ENCODE data around the gene KISS1R.

The KISS1R gene

DNA sequence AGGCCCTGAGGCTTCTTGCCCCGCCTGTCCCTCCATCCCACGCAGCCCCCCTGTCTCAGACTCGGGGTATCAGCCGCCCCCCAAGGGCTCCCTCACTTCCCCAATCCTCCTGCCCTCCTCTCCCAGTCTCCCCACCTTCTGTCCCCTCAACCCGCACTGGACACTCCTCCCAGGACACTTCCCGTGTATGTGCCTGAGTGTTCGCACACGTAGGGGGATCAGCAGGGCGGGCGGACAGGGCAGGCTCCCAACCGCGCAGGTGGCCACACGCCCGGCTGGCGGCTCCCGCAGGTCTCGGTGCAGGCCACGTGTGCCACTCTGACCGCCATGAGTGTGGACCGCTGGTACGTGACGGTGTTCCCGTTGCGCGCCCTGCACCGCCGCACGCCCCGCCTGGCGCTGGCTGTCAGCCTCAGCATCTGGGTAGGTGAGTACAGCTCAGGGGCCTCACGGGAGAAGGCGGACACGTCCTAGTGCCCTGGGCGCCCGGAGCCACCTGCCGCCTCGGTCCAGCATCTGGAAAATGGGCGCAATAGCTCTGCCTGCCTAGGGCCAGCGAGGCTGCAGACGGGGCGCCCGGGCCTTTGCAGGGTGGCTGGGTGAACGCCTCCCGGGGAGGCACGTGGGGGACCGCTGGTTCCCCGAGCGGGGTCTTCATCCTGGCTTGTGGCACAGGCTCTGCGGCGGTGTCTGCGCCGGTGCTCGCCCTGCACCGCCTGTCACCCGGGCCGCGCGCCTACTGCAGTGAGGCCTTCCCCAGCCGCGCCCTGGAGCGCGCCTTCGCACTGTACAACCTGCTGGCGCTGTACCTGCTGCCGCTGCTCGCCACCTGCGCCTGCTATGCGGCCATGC, 2.3 kb downstream of the KISS1R start (continued):
- TF ChIP-seq ZSCAN23 (tag by site-specific recombination; IDR thresholded peaks at IDR 0.05) (no peak), SP2 (tag by site-specific recombination; IDR thresholded peaks at IDR 0.05) (no peak; the same call in 1 of the 2 replicates), HOXD13 (CRISPR knock-in tag; IDR thresholded peaks at IDR 0.05; ENCODE audit: borderline replicate concordance) (no peak), ZNF548 (tag by site-specific recombination; IDR thresholded peaks at IDR 0.05) (no peak), ZNF76 (tag by site-specific recombination; IDR thresholded peaks at IDR 0.05; ENCODE audit: borderline replicate concordance, low read depth) (0 out of 2 replicates have a peak, but pooled peaks have one; percentile 16), ZNF324 (tag by site-specific recombination; IDR thresholded peaks at IDR 0.05) (peak; percentile 64), ZNF18 (tag by site-specific recombination; IDR thresholded peaks at IDR 0.05) (no peak), ZNF558 (tag by site-specific recombination; IDR thresholded peaks at IDR 0.05) (no peak), GLI2 (tag by site-specific recombination; IDR thresholded peaks at IDR 0.05; ENCODE audit: borderline replicate concordance, low read depth) (no peak), ZNF24 (tag by site-specific recombination; IDR thresholded peaks at IDR 0.05) (peak; percentile 77; the same call in 1 of the 2 replicates), ZSCAN30 (tag by site-specific recombination; IDR thresholded peaks at IDR 0.05) (no peak), ZNF654 (tag by site-specific recombination; IDR thresholded peaks at IDR 0.05; ENCODE audit: low read depth) (no peak), ZNF843 (tag by site-specific recombination; IDR thresholded peaks at IDR 0.05) (no peak), ZXDB (tag by site-specific recombination; IDR thresholded peaks at IDR 0.05) (no peak; the same call in 1 of the 2 replicates), ZNF530 (tag by site-specific recombination; IDR thresholded peaks at IDR 0.05; ENCODE audit: low read depth) (no peak), ZNF23 (tag by site-specific recombination; IDR thresholded peaks at IDR 0.05; ENCODE audit: borderline replicate concordance) (no peak), ZNF335 (tag by site-specific recombination; conservative IDR thresholded peaks at IDR 0.05) (peak; percentile 98), ZNF366 (tag by site-specific recombination; conservative IDR thresholded peaks at IDR 0.05) (no peak), ZBTB49 (tag by site-specific recombination; IDR thresholded peaks at IDR 0.05; ENCODE audit: low read depth) (no peak), ZNF521 (tag by site-specific recombination; IDR thresholded peaks at IDR 0.05) (no peak), ZBTB1 (tag by site-specific recombination; IDR thresholded peaks at IDR 0.05) (no peak), SCRT1 (tag by site-specific recombination; IDR thresholded peaks at IDR 0.05; ENCODE audit: borderline replicate concordance) (no peak), ZNF302 (tag by site-specific recombination; IDR thresholded peaks at IDR 0.05; ENCODE audit: low read depth) (no peak), SP3 (tag by site-specific recombination; IDR thresholded peaks at IDR 0.05) (no peak; the same call in none of the 2 replicates)
- TF ChIP-seq, protein P1, sequence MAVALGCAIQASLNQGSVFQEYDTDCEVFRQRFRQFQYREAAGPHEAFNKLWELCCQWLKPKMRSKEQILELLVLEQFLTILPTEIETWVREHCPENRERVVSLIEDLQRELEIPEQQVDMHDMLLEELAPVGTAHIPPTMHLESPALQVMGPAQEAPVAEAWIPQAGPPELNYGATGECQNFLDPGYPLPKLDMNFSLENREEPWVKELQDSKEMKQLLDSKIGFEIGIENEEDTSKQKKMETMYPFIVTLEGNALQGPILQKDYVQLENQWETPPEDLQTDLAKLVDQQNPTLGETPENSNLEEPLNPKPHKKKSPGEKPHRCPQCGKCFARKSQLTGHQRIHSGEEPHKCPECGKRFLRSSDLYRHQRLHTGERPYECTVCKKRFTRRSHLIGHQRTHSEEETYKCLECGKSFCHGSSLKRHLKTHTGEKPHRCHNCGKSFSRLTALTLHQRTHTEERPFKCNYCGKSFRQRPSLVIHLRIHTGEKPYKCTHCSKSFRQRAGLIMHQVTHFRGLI (tag by site-specific recombination; IDR thresholded peaks at IDR 0.05) = no peak
- TF ChIP-seq, protein P2, sequence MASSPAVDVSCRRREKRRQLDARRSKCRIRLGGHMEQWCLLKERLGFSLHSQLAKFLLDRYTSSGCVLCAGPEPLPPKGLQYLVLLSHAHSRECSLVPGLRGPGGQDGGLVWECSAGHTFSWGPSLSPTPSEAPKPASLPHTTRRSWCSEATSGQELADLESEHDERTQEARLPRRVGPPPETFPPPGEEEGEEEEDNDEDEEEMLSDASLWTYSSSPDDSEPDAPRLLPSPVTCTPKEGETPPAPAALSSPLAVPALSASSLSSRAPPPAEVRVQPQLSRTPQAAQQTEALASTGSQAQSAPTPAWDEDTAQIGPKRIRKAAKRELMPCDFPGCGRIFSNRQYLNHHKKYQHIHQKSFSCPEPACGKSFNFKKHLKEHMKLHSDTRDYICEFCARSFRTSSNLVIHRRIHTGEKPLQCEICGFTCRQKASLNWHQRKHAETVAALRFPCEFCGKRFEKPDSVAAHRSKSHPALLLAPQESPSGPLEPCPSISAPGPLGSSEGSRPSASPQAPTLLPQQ (tag by site-specific recombination; IDR thresholded peaks at IDR 0.05) = no peak
- TF ChIP-seq, protein P3, sequence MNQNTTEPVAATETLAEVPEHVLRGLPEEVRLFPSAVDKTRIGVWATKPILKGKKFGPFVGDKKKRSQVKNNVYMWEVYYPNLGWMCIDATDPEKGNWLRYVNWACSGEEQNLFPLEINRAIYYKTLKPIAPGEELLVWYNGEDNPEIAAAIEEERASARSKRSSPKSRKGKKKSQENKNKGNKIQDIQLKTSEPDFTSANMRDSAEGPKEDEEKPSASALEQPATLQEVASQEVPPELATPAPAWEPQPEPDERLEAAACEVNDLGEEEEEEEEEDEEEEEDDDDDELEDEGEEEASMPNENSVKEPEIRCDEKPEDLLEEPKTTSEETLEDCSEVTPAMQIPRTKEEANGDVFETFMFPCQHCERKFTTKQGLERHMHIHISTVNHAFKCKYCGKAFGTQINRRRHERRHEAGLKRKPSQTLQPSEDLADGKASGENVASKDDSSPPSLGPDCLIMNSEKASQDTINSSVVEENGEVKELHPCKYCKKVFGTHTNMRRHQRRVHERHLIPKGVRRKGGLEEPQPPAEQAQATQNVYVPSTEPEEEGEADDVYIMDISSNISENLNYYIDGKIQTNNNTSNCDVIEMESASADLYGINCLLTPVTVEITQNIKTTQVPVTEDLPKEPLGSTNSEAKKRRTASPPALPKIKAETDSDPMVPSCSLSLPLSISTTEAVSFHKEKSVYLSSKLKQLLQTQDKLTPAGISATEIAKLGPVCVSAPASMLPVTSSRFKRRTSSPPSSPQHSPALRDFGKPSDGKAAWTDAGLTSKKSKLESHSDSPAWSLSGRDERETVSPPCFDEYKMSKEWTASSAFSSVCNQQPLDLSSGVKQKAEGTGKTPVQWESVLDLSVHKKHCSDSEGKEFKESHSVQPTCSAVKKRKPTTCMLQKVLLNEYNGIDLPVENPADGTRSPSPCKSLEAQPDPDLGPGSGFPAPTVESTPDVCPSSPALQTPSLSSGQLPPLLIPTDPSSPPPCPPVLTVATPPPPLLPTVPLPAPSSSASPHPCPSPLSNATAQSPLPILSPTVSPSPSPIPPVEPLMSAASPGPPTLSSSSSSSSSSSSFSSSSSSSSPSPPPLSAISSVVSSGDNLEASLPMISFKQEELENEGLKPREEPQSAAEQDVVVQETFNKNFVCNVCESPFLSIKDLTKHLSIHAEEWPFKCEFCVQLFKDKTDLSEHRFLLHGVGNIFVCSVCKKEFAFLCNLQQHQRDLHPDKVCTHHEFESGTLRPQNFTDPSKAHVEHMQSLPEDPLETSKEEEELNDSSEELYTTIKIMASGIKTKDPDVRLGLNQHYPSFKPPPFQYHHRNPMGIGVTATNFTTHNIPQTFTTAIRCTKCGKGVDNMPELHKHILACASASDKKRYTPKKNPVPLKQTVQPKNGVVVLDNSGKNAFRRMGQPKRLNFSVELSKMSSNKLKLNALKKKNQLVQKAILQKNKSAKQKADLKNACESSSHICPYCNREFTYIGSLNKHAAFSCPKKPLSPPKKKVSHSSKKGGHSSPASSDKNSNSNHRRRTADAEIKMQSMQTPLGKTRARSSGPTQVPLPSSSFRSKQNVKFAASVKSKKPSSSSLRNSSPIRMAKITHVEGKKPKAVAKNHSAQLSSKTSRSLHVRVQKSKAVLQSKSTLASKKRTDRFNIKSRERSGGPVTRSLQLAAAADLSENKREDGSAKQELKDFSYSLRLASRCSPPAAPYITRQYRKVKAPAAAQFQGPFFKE (tag by site-specific recombination; IDR thresholded peaks at IDR 0.05; ENCODE audit: borderline replicate concordance) = no peak

Data from HEK293 (cell line).